Body of pancreas (tissue), 4 donors: ENCODE measurements around the gene PIK3CB. TPM values are rescaled to one million over a fixed set of nuclear protein-coding genes. Genes with fewer than 3 reads are reported as not detected.
A peak's percentile ranks its signal among the peaks of the same experiment; 100 is the strongest.

Experiments used
- ATAC-seq: fragments of 150-250 bp; one replicate; pipeline ENCODE4 v1.9.1; 2016
- DNase-seq, 4 donors: peaks; one replicate each; pipeline ENCODE4 v3.0.0-alpha.2; 2019
- H3K27ac ChIP-seq, 4 donors: fragments of 200-600 bp; sonication (generic); 1 replicate in 3 of 4; 2 replicates in 1 of 4; pipeline versions ENCODE4 v1.5.1 to v1.6.1; 2016 to 2019; ENCODE audit warnings: mild to moderate bottlenecking in 1 of 4, mixed read lengths in 1 of 4, moderate library complexity in 1 of 4
- H3K27me3 ChIP-seq, 2 donors: fragments of 200-600 bp; sonication (generic); one replicate each; pipeline ENCODE4 v1.6.0; 2016; ENCODE audit warnings: mild to moderate bottlenecking in 1 of 2
- H3K36me3 ChIP-seq, 2 donors: fragments of 200-600 bp; sonication (generic); replicated peaks in 1 of 2; 2 replicates each; pipeline ENCODE4 v1.5.1; 2016; ENCODE audit warnings: low read depth in 2 of 2; ENCODE audit not compliant: insufficient read depth in 1 of 2
- H3K4me1 ChIP-seq: fragments of 200-600 bp; sonication (generic); one replicate; pipeline ENCODE4 v1.6.0; 2016
- H3K4me3 ChIP-seq, 2 donors: fragments of 200-600 bp; sonication (generic); 1 replicate in 1 of 2; 2 replicates in 1 of 2; pipeline ENCODE4 v1.5.1; 2016 to 2019
- H3K9me3 ChIP-seq, 3 donors: fragments of 200-600 bp; sonication (generic); 1 replicate in 2 of 3; 2 replicates in 1 of 3; pipeline ENCODE4 v1.5.1; 2016
- POLR2A ChIP-seq, 3 donors: fragments of 450-650 bp; IDR thresholded peaks; one replicate each; pipeline ENCODE4 v1.6.1; 2016; ENCODE audit warnings: antibody characterized with exemption in 3 of 3, mild to moderate bottlenecking in 2 of 3
- WGBS, 2 donors: methylation state at CpG; one replicate each; pipeline ENCODE4 v1.1.5; 2017; 5-methylcytosine and 5-hydroxymethylcytosine counted together
- intact Hi-C: fragments of 100-400 bp; cut with DNase I; formaldehyde crosslinking; loops from one replicate; pipeline ENCODE4 v1.15.1; 2023
- total RNA-seq, 2 donors: library from RNA; depleted of rRNA; stranded (reverse); fragments of >200 nt; gene quantifications; one replicate each; pipeline ENCODE4 v1.1.0, GENCODE V29; 2016
- TF ChIP-seq, protein P1 (sequence below), 7 experiments: fragments of 450-650 bp in 4 of 7; fragments of 200-600 bp in 3 of 7; sonication (generic) in 3 of 7; IDR thresholded peaks; one replicate each; pipeline ENCODE4 v1.5.1; 2016 to 2019; ENCODE audit warnings: antibody characterized with exemption in 7 of 7

PIK3CB gene
- total RNA-seq = 10 to 100 TPM; 40.2 to 50.1 TPM

GRCh38 chr3:138834596-138835396 is at the start of gene PIK3CB:
Gene PIK3CB, minus strand, starts transcription at chr3:138834928. Its CDS starts 75,585 bp downstream, at chr3:138759343.
- intact Hi-C loops = no loop called here
- no peaks in the 10 kb centered on the region for H3K27me3 ChIP-seq
- peak within 1 kb of the TSS; percentile 41 to 98 for H3K4me3 ChIP-seq
- peak; percentile 91 to 93 (median 92) for DNase-seq
- no peaks in the 10 kb centered on the region for H3K36me3 ChIP-seq
- no peaks in the 10 kb centered on the region for H3K9me3 ChIP-seq
- WGBS, 2 donors = 0 to 1% methylated on average over 14 to 57 of the region's 88 CpGs
- ATAC-seq = peak; percentile 96
- H3K27ac ChIP-seq = peak within 1 kb of the TSS; percentile 87 to 97 (median 90)
- TF ChIP-seq POLR2A (IDR thresholded peaks at IDR 0.05) = peak; percentile 89 to 96 (median 94)
- TF ChIP-seq, protein P1, sequence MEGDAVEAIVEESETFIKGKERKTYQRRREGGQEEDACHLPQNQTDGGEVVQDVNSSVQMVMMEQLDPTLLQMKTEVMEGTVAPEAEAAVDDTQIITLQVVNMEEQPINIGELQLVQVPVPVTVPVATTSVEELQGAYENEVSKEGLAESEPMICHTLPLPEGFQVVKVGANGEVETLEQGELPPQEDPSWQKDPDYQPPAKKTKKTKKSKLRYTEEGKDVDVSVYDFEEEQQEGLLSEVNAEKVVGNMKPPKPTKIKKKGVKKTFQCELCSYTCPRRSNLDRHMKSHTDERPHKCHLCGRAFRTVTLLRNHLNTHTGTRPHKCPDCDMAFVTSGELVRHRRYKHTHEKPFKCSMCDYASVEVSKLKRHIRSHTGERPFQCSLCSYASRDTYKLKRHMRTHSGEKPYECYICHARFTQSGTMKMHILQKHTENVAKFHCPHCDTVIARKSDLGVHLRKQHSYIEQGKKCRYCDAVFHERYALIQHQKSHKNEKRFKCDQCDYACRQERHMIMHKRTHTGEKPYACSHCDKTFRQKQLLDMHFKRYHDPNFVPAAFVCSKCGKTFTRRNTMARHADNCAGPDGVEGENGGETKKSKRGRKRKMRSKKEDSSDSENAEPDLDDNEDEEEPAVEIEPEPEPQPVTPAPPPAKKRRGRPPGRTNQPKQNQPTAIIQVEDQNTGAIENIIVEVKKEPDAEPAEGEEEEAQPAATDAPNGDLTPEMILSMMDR (IDR thresholded peaks at IDR 0.05) = peak in 3 of 7 experiments; percentile 3 to 34 (median 15)
- peaks cover 28% of the 10 kb centered on the region for H3K4me1 ChIP-seq

DNA sequence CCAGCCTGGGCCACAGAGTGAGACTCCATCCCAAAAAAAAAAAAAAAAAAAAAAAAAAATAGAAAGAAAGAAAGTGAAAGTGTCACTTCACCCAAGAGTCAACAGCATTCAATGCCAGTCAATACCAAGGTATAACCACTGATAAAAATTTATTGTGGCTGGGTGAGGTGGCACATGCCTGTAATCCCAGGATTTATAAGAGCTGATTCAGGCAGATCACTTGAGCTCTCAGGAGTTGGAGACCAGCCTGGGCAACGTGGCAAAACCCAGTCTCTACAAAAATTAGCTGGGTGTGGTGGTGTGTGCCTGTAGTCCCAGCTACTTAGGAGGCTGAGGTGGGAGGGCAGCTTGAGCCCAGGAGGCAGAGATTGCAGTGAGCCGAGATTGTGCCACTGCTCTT is 46.5 kb upstream of the PIK3CB start:
- Histone ChIP-seq H3K4me1 (no peaks in the 10 kb centered on the region), H3K4me3 (no peak overlapping the region), H3K27me3 (no peaks in the 10 kb centered on the region), H3K27ac (no peak overlapping the region), H3K9me3 (no peaks in the 10 kb centered on the region), H3K36me3 (no peaks in the 10 kb centered on the region)
- DNase-seq (no peak), ATAC-seq (no peak)
- TF ChIP-seq POLR2A (IDR thresholded peaks at IDR 0.05) = no peak
- TF ChIP-seq, protein P1 (IDR thresholded peaks at IDR 0.05) = no peak
- WGBS, 2 donors = 39 to 50% methylated on average over 2 of the region's 2 CpGs
- intact Hi-C loops = no loop called here

DNA sequence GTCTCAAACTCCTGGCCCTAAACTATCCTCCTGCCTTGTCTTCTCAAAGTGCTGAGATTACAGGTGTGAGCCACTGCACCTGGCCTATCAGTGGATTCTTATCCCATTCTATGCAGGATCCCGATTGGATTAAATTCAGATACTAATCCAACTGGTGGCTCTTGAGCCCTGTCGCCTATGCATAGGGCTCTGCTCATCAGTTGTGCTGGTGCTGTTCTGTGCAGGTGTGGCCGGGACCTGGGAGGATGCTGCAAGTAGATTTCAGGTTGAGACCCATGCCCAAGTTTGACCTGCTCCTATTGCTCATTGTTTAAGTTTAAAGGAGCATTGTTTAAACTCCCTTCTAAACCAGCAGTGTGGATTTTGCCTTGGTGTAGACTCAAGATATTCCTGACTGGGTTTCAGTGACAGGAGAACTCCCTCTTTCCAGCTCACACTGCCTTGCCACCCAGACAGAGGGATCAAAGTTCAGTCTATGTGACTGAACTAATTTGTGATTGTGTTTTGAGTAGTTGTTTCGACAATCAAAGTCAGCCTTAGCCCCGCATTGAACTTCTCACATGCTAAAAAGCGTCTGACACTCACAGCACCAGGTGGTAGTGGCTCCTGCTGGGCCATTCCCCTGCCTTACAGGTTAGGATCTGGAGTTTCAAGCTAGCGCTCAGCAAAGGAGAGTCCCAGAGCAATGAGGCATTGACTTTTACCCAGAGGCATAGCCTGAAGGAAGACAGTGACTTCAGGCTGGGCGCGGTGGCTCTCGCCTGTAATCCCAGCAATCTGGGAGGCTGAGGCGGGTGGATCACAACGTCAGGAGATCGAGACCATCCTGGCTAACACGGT is 45.0 kb upstream of the PIK3CB start:
- Histone ChIP-seq H3K4me1 (no peaks in the 10 kb centered on the region), H3K4me3 (no peak overlapping the region), H3K9me3 (no peaks in the 10 kb centered on the region), H3K27me3 (no peaks in the 10 kb centered on the region), H3K27ac (no peak overlapping the region), H3K36me3 (no peaks in the 10 kb centered on the region)
- intact Hi-C loops = no loop called here
- no peak for ATAC-seq
- no peak for DNase-seq
- WGBS, 2 donors = 62 to 77% methylated on average over 13 to 14 of the region's 14 CpGs
- no peak for TF ChIP-seq POLR2A (IDR thresholded peaks at IDR 0.05)
- TF ChIP-seq, protein P1 (IDR thresholded peaks at IDR 0.05) = no peak

DNA sequence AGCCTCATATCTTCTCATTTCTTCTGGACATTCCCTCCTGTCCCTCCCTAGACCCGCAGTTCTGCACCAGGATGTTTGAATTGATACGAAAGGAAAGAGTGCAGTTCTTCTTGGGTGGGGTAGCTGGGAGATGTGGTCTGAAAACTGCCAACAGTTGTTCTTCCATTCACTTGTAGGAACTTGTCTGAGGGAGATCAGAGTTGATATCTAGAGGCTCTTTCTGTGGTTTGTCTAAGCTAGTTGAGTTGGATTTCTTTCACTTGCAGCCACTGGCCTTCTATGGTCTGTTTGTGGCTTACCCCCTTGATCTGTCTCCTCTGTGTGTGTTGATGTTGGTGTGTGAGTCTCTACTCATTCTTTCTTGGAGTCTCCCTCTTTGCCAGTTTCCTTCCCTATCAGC is 42.5 kb upstream of the PIK3CB start:
- no peaks in the 10 kb centered on the region for H3K36me3 ChIP-seq
- H3K4me3 ChIP-seq = no peak overlapping the region
- H3K4me1 ChIP-seq = no peaks in the 10 kb centered on the region
- H3K27me3 ChIP-seq = no peaks in the 10 kb centered on the region
- DNase-seq = no peak
- no peak overlapping the region for H3K27ac ChIP-seq
- 94 to 100% methylated on average over 2 of the region's 2 CpGs for WGBS, 2 donors
- no peaks in the 10 kb centered on the region for H3K9me3 ChIP-seq
- intact Hi-C loops = no loop called here
- no peak for ATAC-seq
- TF ChIP-seq POLR2A (IDR thresholded peaks at IDR 0.05) = no peak
